CD4-positive, alpha-beta T cell treated with Interleukin-17A for 4 hours (primary cell): ENCODE results near the gene CAMTA1.

Experiments used
- DNase-seq: peaks from one replicate; pipeline ENCODE4 v3.0.0-alpha.2; 2020; ENCODE audit warnings: mixed read lengths

Gene CAMTA1

GRCh38 chr1:7531562-7532340 is 746.5 kb downstream of the CAMTA1 start:
- DNase-seq: no peak

DNA sequence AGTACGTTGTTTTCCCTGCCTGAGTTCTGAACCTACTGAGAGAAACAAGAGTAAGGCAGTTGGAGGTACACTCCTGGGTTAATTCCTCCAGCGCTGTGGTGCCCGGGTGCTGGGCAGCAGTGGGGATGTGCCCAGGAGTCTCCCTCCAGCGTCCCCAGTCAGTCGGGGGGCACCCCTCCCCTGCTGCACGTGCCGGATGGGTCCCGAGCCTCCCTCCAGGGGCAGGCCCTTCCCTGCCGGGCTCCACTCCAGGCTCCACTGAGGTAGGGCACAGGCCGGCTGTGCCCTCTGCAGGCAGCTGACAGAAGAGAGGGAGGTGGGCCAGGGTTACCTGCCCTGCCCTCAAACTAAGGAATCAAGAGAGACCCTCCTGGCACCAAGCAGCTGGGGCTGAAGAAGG is 747.8 kb downstream of the CAMTA1 start:
- DNase-seq: no peak

DNA sequence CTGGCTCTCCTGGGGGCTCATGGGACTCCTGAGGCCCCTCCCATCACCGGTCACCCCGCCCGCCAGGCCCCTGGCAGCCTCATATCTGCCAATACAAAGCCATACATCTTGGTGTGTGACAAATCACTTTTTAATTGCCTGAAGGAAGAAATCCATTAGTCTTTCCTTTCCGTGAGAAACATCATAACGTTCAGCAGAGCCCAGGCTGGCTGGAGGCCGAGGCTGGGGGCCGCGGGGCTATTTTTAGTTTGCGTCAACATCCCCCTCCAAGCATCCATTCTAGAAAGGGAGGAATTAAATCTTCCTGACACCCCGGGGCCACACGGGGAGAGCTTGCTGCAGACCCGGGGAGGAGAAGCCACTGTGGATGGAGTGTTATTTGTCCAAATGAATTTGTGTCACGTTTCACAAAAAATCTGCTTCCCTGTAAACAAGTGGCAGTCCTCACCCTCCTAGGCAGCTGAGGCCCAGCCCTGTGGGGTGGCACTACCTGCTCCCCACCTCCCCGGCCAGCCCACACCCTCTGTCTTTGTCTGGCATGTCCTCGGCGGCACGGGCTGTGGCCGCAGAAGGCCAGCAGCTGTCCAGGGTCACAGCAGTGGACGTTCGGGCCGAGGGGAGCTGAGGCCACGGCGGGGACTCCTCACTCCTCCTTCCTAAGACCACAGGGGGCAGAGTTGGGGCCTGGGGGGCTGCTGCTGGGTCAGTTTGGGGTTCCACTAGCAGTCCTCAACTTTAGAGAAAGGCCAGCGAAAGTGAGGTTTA is 749.0 kb downstream of the CAMTA1 start:
- no peak for DNase-seq

DNA sequence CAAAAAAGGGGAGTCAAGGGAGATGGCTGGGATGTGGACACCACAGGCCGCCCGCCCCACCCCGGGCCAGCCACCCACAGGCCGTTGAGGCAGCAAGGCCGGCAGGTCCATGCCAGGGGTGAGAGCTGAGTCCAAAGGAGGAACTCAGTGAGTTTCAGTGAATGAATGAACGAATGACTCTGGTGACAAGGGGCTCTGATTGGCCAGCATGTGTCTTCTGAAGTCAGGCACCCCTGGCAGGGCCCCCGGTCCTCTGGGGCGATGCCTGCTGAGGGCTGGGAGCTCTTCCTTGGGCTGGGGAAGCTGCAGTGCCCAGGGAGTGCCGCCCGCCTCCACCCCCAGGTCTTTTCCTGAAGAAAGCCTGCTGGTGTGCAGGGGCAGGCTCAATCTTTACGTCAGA is 749.8 kb downstream of the CAMTA1 start:
- no peak for DNase-seq

- DNase-seq: no peak
Observed at GRCh38 chr1:7535934-7536878, 751.0 kb downstream of the CAMTA1 start.

DNA sequence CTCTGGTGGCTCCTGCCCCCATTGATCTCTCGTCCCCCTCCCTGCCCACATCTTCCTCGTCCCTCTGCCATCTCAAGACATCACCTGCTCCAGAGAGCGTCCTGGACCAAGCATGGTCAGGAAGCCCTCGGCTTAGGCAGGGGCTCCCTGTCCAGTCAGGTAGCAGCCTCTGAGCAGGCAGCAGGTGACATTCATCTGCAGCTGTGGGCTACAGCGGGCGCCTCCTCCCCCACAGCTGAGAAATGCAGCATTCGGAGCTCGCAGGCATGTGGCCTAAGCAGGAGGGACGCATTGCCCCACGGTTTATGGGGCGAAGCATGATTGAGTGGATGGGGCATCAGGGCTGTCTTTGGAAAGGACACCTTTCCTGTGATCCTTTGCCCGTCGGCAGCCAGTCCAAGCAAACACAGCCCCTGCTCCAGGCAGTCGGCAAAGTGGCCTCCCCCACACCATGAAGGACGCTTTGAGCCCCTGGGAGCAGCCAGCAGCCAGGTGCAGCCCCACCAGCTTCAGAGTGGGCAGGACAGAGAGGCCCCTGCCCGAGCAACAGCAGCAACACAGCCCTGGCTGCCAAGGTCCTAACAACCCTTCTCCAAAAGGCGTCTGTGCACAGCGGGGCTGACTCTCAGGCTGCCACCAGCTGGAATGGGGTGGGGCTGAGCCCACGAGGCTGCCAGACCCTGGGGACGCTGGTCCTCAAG is 751.8 kb downstream of the CAMTA1 start:
- no peak for DNase-seq

- DNase-seq: no peak
Observed at GRCh38 chr1:7538033-7538432, 752.8 kb downstream of the CAMTA1 start.

GRCh38 chr1:7538849-7539768 is 753.9 kb downstream of the CAMTA1 start:
- no peak for DNase-seq

DNA sequence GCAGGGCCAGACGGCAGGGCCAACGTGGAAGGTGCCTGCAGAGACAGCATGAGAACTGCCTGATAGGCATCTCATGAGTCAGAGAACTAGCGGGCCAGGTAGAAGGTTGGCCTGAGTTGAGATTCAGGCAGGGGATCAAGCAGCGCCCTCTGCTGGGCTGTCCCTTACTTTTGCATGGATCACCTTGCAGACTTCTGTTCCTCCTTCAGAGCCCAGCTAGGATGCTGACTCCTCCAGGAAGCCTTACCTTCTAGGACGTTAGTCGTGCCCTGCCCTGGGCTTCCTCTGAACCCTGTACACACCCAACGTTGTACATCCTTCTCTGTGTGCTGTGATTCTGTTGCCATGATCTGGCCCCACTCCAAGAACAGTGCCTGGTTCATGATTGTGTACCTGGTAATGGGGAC is 754.5 kb downstream of the CAMTA1 start:
- DNase-seq: no peak

DNA sequence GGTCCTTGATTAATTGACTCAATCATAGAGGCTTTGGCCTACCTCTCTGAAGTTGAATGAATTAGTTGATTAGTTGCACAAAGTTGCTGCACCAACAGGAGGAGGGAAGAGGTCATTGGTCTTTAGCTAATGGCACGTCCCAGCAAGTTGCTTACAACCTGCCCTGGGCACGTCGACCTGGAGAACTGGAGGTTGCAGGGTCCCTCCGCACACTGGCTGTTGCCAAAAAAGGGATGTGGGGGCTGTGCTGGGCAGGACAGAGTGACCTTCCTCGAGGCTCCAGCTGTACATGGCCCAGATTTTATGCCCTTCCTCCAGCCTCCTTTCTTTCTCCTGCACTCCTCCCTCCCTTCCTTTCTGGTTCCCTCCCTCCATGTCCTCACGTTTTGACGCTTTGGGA is 755.6 kb downstream of the CAMTA1 start:
- no peak for DNase-seq

DNA sequence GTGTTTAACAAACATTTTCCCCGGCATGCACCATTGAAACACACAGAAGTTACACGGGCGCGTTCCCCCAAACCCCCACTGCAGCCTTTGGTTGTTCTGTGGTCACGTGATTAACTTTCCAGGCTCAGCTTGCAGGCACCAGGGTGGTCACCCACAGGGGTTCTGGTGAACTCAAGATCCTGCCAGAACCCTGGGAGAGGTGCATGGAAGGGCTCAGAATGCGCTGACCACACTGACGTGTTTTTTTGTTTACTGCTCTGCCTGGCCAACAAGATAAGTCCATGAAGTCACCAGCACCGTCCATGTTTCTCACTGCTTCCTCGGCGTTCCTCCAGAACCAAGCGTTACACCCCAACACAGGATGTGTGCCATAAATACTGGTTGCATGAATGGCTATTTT is 756.4 kb downstream of the CAMTA1 start:
- DNase-seq: no peak

GRCh38 chr1:7543718-7544090 is 758.5 kb downstream of the CAMTA1 start:
- DNase-seq: no peak

GRCh38 chr1:7549277-7550161 is 764.3 kb downstream of the CAMTA1 start:
- DNase-seq: no peak

- no peak for DNase-seq
Observed at GRCh38 chr1:7550261-7550865, 765.1 kb downstream of the CAMTA1 start.

DNA sequence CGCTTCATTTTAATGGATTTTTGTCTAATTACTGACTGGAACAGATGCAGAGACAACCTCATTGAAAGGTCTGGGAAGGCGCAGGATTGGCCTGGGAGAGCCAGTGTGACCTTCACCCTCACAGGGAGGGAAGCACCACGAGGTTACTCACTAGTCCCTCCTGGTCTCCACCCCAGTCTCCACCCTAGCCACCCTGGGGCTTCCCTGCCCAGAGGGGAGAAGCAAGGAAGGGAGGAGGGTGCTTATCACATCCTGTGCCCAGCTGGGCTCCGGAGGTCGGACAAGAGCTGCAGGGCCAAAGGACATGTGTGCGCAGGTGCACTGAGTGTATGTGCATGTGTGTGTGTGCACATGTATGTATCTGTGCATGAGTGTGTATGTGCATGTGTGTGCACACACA is 765.7 kb downstream of the CAMTA1 start:
- DNase-seq: no peak

DNA sequence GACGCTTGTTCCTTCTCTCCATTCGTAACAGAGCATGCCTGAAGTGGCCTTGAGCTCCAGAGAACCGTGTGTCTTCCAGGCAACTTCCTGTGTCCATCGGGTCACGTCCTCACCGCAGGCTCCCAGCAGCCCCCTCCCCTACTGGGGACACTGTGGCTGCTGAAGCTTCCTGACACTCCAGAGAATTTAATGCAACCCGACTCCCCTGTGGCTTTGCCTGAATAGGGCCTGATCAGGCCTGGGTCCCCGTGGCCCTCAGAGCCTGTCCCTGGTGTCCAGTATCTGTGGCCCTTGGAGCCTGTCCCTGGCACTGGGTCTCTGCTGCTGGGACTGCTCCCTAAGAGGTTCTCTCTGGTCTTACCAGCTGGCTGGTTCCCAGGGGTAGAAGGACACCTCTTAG is 766.2 kb downstream of the CAMTA1 start:
- DNase-seq: no peak

GRCh38 chr1:7552402-7552801 is 767.1 kb downstream of the CAMTA1 start:
- DNase-seq: no peak

DNA sequence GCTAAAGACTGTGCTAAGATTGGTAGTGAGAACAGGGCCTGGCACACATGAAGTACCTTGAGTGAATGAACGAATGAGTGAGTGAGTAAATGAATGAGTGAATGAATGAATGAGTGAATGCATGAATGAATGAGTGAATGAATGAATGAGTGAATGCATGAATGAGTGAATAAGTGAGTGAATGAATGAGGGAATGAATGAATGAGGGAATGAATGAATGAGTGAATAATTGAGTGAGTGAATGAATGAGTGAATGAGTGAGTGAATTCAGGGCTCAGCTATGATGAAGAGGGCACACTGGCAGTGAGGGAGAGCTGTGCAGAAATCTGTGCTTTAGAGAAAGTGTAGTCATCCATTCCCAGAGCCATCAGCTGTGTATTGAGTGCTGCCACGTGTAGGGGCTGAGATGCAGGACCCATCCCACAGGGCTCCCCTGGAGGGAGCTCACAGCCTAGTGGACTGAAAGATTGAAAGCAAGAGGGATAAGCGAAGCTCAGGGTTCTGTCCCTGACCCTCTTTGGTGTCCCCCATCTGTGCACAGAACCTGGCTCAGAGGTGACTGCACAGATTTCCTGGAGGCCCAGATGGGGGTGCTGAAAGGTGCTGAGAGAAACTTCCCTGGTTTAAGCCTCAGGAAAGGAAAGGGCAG is 767.9 kb downstream of the CAMTA1 start:
- DNase-seq: no peak
